SK-N-SH (cell line): ENCODE data around the gene SLC25A27. TPM values are rescaled to one million over a fixed set of nuclear protein-coding genes. Genes with fewer than 3 reads are reported as not detected.

Source experiments
- CTCF ChIA-PET: fragments of 300-600, 350-600 bp; formaldehyde crosslinking; extraction: SDS; loops from one replicate; lab custom pipeline; 2021; lab: Yijun Ruan, JAX
- POLR2A ChIA-PET: fragments of 350-600 bp; sonication (Branson Sonifier 250); formaldehyde crosslinking; extraction: SDS; loops from one replicate; lab custom pipeline; 2020; ENCODE audit warnings: antibody characterized with exemption, inconsistent platforms; lab: Yijun Ruan, JAX
- DNase-seq: peaks from one replicate; pipeline ENCODE4 v3.0.0; 2012
- H2AFZ ChIP-seq: fragments of 200-600 bp; sonication (generic); 2 replicates; pipeline ENCODE4 v1.8.1; 2016; ENCODE audit warnings: antibody characterized with exemption, mild to moderate bottlenecking, low read depth
- H3F3A ChIP-seq: fragments of 200-600 bp; sonication (generic); replicated peaks from 2 replicates; pipeline ENCODE3; 2016; ENCODE audit warnings: antibody characterized with exemption, mild to moderate bottlenecking; ENCODE audit not compliant: insufficient read depth
- H3K27ac ChIP-seq, 2 experiments: fragments of 200-500 bp in 1 of 2; fragments of 200-600 bp in 1 of 2; sonication (Bioruptor generic) in 1 of 2; sonication (generic), shearing (Covaris generic) in 1 of 2; 2 replicates each; pipeline versions ENCODE4 v1.5.1 to v1.6.1; 2014 to 2016; ENCODE audit warnings: low read depth in 2 of 2, inconsistent platforms in 1 of 2, low read length in 1 of 2, mild to moderate bottlenecking in 1 of 2, mixed read lengths in 1 of 2
- H3K27me3 ChIP-seq: fragments of 200-600 bp; sonication (generic), shearing (Covaris generic); 2 replicates; pipeline ENCODE4 v1.6.1; 2016; ENCODE audit warnings: mixed run types; ENCODE audit not compliant: insufficient read depth
- H3K36me3 ChIP-seq, 2 experiments: fragments of 200-500 bp in 1 of 2; fragments of 200-600 bp in 1 of 2; sonication (Bioruptor generic) in 1 of 2; sonication (generic) in 1 of 2; replicated peaks in 1 of 2; 2 replicates each; pipeline versions ENCODE3 to v1.5.1; 2014 to 2016; ENCODE audit warnings: low read length in 1 of 2, mild to moderate bottlenecking in 1 of 2; ENCODE audit not compliant: insufficient read depth in 2 of 2, control insufficient read depth in 1 of 2
- H3K4me1 ChIP-seq, 2 experiments: fragments of 200-500 bp in 1 of 2; fragments of 200-600 bp in 1 of 2; sonication (Bioruptor generic) in 1 of 2; sonication (generic), shearing (Covaris generic) in 1 of 2; 2 replicates each; pipeline versions ENCODE4 v1.5.1 to v1.6.1; 2014 to 2016; ENCODE audit warnings: low read depth in 1 of 2, low read length in 1 of 2, mixed run types in 1 of 2; ENCODE audit not compliant: insufficient read depth in 2 of 2, control insufficient read depth in 1 of 2
- H3K4me2 ChIP-seq: fragments of 200-600 bp; sonication (generic), shearing (Covaris generic); 2 replicates; pipeline ENCODE4 v1.6.1; 2017; ENCODE audit warnings: mixed run types
- H3K4me3 ChIP-seq, 2 experiments: fragments of 200-500 bp in 1 of 2; fragments of 200-600 bp in 1 of 2; sonication (Bioruptor generic) in 1 of 2; sonication (generic), shearing (Covaris generic) in 1 of 2; 2 replicates each; pipeline versions ENCODE4 v1.5.1 to v1.8.1; 2014 to 2016; ENCODE audit warnings: low read depth in 2 of 2, inconsistent platforms in 1 of 2, low read length in 1 of 2, mild to moderate bottlenecking in 1 of 2, mixed read lengths in 1 of 2, moderate library complexity in 1 of 2
- H3K79me2 ChIP-seq: fragments of 200-600 bp; sonication (generic); 2 replicates; pipeline ENCODE4 v1.8.1; 2017; ENCODE audit warnings: mild to moderate bottlenecking; ENCODE audit not compliant: insufficient read depth
- H3K9ac ChIP-seq: fragments of 200-600 bp; sonication (generic); 2 replicates; pipeline ENCODE4 v1.6.1; 2017; ENCODE audit warnings: mixed run types
- H3K9me2 ChIP-seq: fragments of 200-600 bp; sonication (generic); 2 replicates; pipeline ENCODE4 v1.6.1; 2017; ENCODE audit warnings: mixed run types
- H3K9me3 ChIP-seq: fragments of 200-600 bp; sonication (generic); 2 replicates; pipeline ENCODE4 v1.6.1; 2017; ENCODE audit warnings: mixed run types, mild to moderate bottlenecking, moderate library complexity
- H4K20me1 ChIP-seq: fragments of 200-600 bp; sonication (generic); 2 replicates; pipeline ENCODE4 v1.6.1; 2017; ENCODE audit warnings: mild to moderate bottlenecking, mixed run types; ENCODE audit not compliant: insufficient read depth
- GABPA ChIP-seq: IDR thresholded peaks from 2 replicates; pipeline ENCODE4 v1.4.0; 2012; ENCODE audit warnings: low read depth, mild to moderate bottlenecking
- IRF3 ChIP-seq: fragments of 150-350 bp; IDR thresholded peaks from 2 replicates; pipeline ENCODE4 v1.6.1; 2016; ENCODE audit warnings: mild to moderate bottlenecking, low read depth, low read length
- MAX ChIP-seq: IDR thresholded peaks from 2 replicates; pipeline ENCODE4 v1.4.0; 2012; ENCODE audit warnings: low read depth
- PBX3 ChIP-seq: IDR thresholded peaks from 2 replicates; pipeline ENCODE4; 2012
- RAD21 ChIP-seq: IDR thresholded peaks from 2 replicates; pipeline ENCODE4 v1.6.1; 2012; ENCODE audit warnings: mild to moderate bottlenecking, low read length
- REST ChIP-seq: IDR thresholded peaks from 2 replicates; pipeline ENCODE4 v1.6.1; 2012; ENCODE audit warnings: mild to moderate bottlenecking, low read depth, low read length, moderate library complexity
- RFX5 ChIP-seq: IDR thresholded peaks from 2 replicates; pipeline ENCODE4 v1.6.1; 2012; ENCODE audit warnings: mild to moderate bottlenecking, improper control_type of control experiment, low read length
- ZBTB33 ChIP-seq: IDR thresholded peaks from 2 replicates; pipeline ENCODE4 v1.4.0; 2012; ENCODE audit warnings: low read depth, borderline replicate concordance
- WGBS: methylation state at CpG from one replicate; pipeline ENCODE4 v1.1.6; 2017; ENCODE audit warnings: low lambda C conversion rate; 5-methylcytosine and 5-hydroxymethylcytosine counted together
- polyA plus RNA-seq, 3 experiments: library from polyadenylated mRNA; depleted of rRNA; stranded (reverse); fragments of >200 nt; gene quantifications; 2 replicates each; pipeline ENCODE4 v1.2.3, GENCODE V29; 2012

SLC25A27 gene
- polyA plus RNA-seq, 1 of the 3 experiments (the other 2 are of a cell fraction) = 0.66 TPM

- H3K4me1 ChIP-seq = no peaks in the 10 kb centered on the region
- no peaks in the 10 kb centered on the region for H3K79me2 ChIP-seq
- no peaks in the 10 kb centered on the region for H3K9me2 ChIP-seq
- no peaks in the 10 kb centered on the region for H3F3A ChIP-seq
- ChIA-PET POLR2A (no interaction called here), CTCF (interaction anchor here (0.5 kb wide), 1 partner anchor 134 kb away, joined by 3 read pairs; no protein-coding TSS in a partner anchor)
- no peak overlapping the region for H3K9ac ChIP-seq
- H3K27ac ChIP-seq = no peak overlapping the region
- H3K9me3 ChIP-seq = no peaks in the 10 kb centered on the region
- no peaks in the 10 kb centered on the region for H3K27me3 ChIP-seq
- H3K4me2 ChIP-seq = no peak overlapping the region
- H3K4me3 ChIP-seq = no peak overlapping the region
- 53% methylated on average over 1 of the region's 1 CpG for WGBS
- H4K20me1 ChIP-seq = no peaks in the 10 kb centered on the region
- DNase-seq = no peak
- H3K36me3 ChIP-seq = no peaks in the 10 kb centered on the region
- TF ChIP-seq PBX3 (no peak), RAD21 (no peak), IRF3 (no peak), RFX5 (no peak), REST (no peak), MAX (no peak), ZBTB33 (no peak), GABPA (no peak)
- H2AFZ ChIP-seq = no peak overlapping the region
Measured at GRCh38 chr6:46632053-46632452, 20.7 kb upstream of the SLC25A27 start.
